CD4-positive, alpha-beta T cell (primary cell): ENCODE measurements around the gene THSD7A. TPM values are rescaled to one million over a fixed set of nuclear protein-coding genes. Genes with fewer than 3 reads are reported as not detected.
A peak's percentile ranks its signal among the peaks of the same experiment; 100 is the strongest.

Source experiments
- ATAC-seq: fragments of 200-7000 bp; cut with Tn5 transposase; one replicate; pipeline ENCODE4 v1.10.0; 2022; ENCODE audit warnings: mild to moderate bottlenecking; ENCODE audit not compliant: poor library complexity
- CTCF ChIA-PET: fragments of 350-600 bp; sonication (Branson Sonifier 250); formaldehyde crosslinking; loops from one replicate; lab custom pipeline; 2021; ENCODE audit warnings: antibody characterized with exemption, inconsistent platforms; lab: Charles Lee
- POLR2A ChIA-PET: fragments of 350-600 bp; sonication (Branson Sonifier 250); formaldehyde crosslinking; loops from one replicate; lab custom pipeline; 2021; ENCODE audit warnings: antibody characterized with exemption, inconsistent platforms; lab: Charles Lee
- DNase-seq, 14 experiments: peaks; one replicate each; pipeline ENCODE4 v3.0.0-alpha.2; 2013 to 2020; ENCODE audit warnings: mixed read lengths in 2 of 14
- H3K27ac ChIP-seq, 2 donors: one replicate each; pipeline versions ENCODE4 v1.5.1 to v1.7.0; 2013; ENCODE audit warnings: low read length in 2 of 2, low read depth in 1 of 2, mild to moderate bottlenecking in 1 of 2
- H3K27me3 ChIP-seq, 2 experiments: 1 replicate in 1 of 2; 2 replicates in 1 of 2; pipeline versions ENCODE4 v1.6.1 to v1.7.0; 2013; ENCODE audit warnings: low read length in 2 of 2, control low read depth in 1 of 2, mild to moderate bottlenecking in 1 of 2, moderate library complexity in 1 of 2; ENCODE audit not compliant: insufficient read depth in 2 of 2, control insufficient read depth in 1 of 2
- H3K36me3 ChIP-seq: one replicate; pipeline ENCODE4 v1.6.1; 2013; ENCODE audit warnings: low read length, control low read depth; ENCODE audit not compliant: insufficient read depth
- H3K4me1 ChIP-seq: one replicate; pipeline ENCODE4 v1.6.1; 2013; ENCODE audit warnings: low read length, control low read depth; ENCODE audit not compliant: insufficient read depth
- H3K4me3 ChIP-seq: one replicate; pipeline ENCODE4 v1.5.1; 2013; ENCODE audit warnings: mild to moderate bottlenecking, low read length, moderate library complexity
- H3K9me3 ChIP-seq, 2 experiments: 1 replicate in 1 of 2; 2 replicates in 1 of 2; pipeline versions ENCODE4 v1.6.1 to v1.7.0; 2013; ENCODE audit warnings: low read length in 2 of 2, mild to moderate bottlenecking in 2 of 2, control low read depth in 1 of 2, moderate library complexity in 1 of 2; ENCODE audit not compliant: control insufficient read depth in 1 of 2, insufficient read depth in 1 of 2
- H3K27ac Mint-ChIP-seq: one replicate; pipeline ENCODE4 v1.8.0; 2020; ENCODE audit warnings: mixed read lengths
- H3K27me3 Mint-ChIP-seq: one replicate; pipeline ENCODE4 v1.8.0; 2021; ENCODE audit warnings: mixed read lengths
- H3K36me3 Mint-ChIP-seq: one replicate; pipeline ENCODE4 v1.8.0; 2021; ENCODE audit warnings: low read depth, mixed read lengths
- H3K4me1 Mint-ChIP-seq: one replicate; pipeline ENCODE4 v1.8.0; 2021; ENCODE audit warnings: low read depth, mixed read lengths
- H3K4me3 Mint-ChIP-seq: one replicate; pipeline ENCODE4 v1.8.0; 2020; ENCODE audit warnings: mild to moderate bottlenecking, mixed read lengths
- H3K9me3 Mint-ChIP-seq: one replicate; pipeline ENCODE4 v1.8.0; 2020; ENCODE audit warnings: mixed read lengths
- intact Hi-C, 2 experiments: fragments of 100-400 bp; cut with DNase I in 1 of 2; cut with micrococcal nuclease in 1 of 2; formaldehyde crosslinking; loops; one replicate each; pipeline versions ENCODE4 v1.15.1 to v1.9.0; 2023 to 2025; cut with DNase I, micrococcal nuclease
- total RNA-seq, 174 experiments: library from RNA in 2 of 174; stranded (reverse) in 2 of 174; gene quantifications; one replicate each; pipeline ENCODE4 v1.2.3 and lab custom pipeline; 2021 to 2026
- TF ChIP-seq, protein P1 (sequence below): fragments of 200-600 bp; IDR thresholded peaks from one replicate; pipeline ENCODE4 v1.8.0; 2022; ENCODE audit warnings: antibody characterized with exemption, mild to moderate bottlenecking

The THSD7A gene
- total RNA-seq, 2 experiments from 2014 or later: not detected

- no peaks in the 10 kb centered on the region for H3K36me3 Mint-ChIP-seq
- H3K4me1 ChIP-seq: no peaks in the 10 kb centered on the region
- H3K36me3 ChIP-seq: no peaks in the 10 kb centered on the region
- no peaks in the 10 kb centered on the region for H3K9me3 Mint-ChIP-seq
- intact Hi-C loops: no loop called here
- no peak for DNase-seq
- no peaks in the 10 kb centered on the region for H3K27me3 ChIP-seq
- TF ChIP-seq, protein P1, sequence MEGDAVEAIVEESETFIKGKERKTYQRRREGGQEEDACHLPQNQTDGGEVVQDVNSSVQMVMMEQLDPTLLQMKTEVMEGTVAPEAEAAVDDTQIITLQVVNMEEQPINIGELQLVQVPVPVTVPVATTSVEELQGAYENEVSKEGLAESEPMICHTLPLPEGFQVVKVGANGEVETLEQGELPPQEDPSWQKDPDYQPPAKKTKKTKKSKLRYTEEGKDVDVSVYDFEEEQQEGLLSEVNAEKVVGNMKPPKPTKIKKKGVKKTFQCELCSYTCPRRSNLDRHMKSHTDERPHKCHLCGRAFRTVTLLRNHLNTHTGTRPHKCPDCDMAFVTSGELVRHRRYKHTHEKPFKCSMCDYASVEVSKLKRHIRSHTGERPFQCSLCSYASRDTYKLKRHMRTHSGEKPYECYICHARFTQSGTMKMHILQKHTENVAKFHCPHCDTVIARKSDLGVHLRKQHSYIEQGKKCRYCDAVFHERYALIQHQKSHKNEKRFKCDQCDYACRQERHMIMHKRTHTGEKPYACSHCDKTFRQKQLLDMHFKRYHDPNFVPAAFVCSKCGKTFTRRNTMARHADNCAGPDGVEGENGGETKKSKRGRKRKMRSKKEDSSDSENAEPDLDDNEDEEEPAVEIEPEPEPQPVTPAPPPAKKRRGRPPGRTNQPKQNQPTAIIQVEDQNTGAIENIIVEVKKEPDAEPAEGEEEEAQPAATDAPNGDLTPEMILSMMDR: no peak
- ChIA-PET CTCF (no interaction called here), POLR2A (no interaction called here)
- no peak overlapping the region for H3K4me3 ChIP-seq
- H3K4me1 Mint-ChIP-seq: no peaks in the 10 kb centered on the region
- no peaks in the 10 kb centered on the region for H3K27me3 Mint-ChIP-seq
- no peak overlapping the region for H3K27ac ChIP-seq
- H3K27ac Mint-ChIP-seq: no peak overlapping the region
- no peaks in the 10 kb centered on the region for H3K9me3 ChIP-seq
- H3K4me3 Mint-ChIP-seq: no peak overlapping the region
- no peak for ATAC-seq
These were observed 401.9 kb downstream of the THSD7A start for GRCh38 chr7:11430112-11430511.

GRCh38 chr7:11428877-11429581 lies 403.0 kb downstream of the THSD7A start:
- Mint-ChIP-seq H3K9me3 (no peaks in the 10 kb centered on the region), H3K4me3 (no peak overlapping the region), H3K4me1 (no peaks in the 10 kb centered on the region), H3K36me3 (no peaks in the 10 kb centered on the region), H3K27ac (no peak overlapping the region), H3K27me3 (no peaks in the 10 kb centered on the region)
- H3K27ac ChIP-seq: no peak overlapping the region
- no peak overlapping the region for H3K4me3 ChIP-seq
- no peaks in the 10 kb centered on the region for H3K4me1 ChIP-seq
- no peaks in the 10 kb centered on the region for H3K36me3 ChIP-seq
- ATAC-seq: no peak
- H3K27me3 ChIP-seq: no peaks in the 10 kb centered on the region
- DNase-seq: no peak
- POLR2A ChIA-PET: no interaction called here
- no peaks in the 10 kb centered on the region for H3K9me3 ChIP-seq
- intact Hi-C loops: loop anchor here (5.0 to 10.0 kb wide), 3 partner anchors 893 to 1066 kb away; no protein-coding TSS in a partner anchor
- CTCF ChIA-PET: no interaction called here
- TF ChIP-seq, protein P1: no peak

GRCh38 chr7:11427686-11428273 lies 404.2 kb downstream of the THSD7A start:
- Mint-ChIP-seq H3K4me3 (no peak overlapping the region), H3K4me1 (no peaks in the 10 kb centered on the region), H3K9me3 (no peaks in the 10 kb centered on the region), H3K27ac (no peak overlapping the region), H3K36me3 (no peaks in the 10 kb centered on the region), H3K27me3 (no peaks in the 10 kb centered on the region)
- Histone ChIP-seq H3K36me3 (no peaks in the 10 kb centered on the region), H3K9me3 (no peaks in the 10 kb centered on the region), H3K27ac (no peak overlapping the region), H3K27me3 (no peaks in the 10 kb centered on the region), H3K4me1 (no peaks in the 10 kb centered on the region), H3K4me3 (no peak overlapping the region)
- CTCF ChIA-PET: no interaction called here
- DNase-seq (peak in 3 of 14 experiments; percentile 13 to 45 (median 34)), ATAC-seq (no peak)
- POLR2A ChIA-PET: no interaction called here
- TF ChIP-seq, protein P1: no peak
- intact Hi-C loops: loop anchor here (5.0 to 10.0 kb wide), 3 partner anchors 895 to 1067 kb away; no protein-coding TSS in a partner anchor
